B cell (primary cell): ENCODE results near the gene TECPR2. TPM values are rescaled to one million over a fixed set of nuclear protein-coding genes. Genes with fewer than 3 reads are reported as not detected.
A peak's percentile ranks its signal among the peaks of the same experiment; 100 is the strongest.

Source experiments
- ATAC-seq: fragments of 200-7000 bp; cut with Tn5 transposase; one replicate; pipeline ENCODE4 v1.10.0; 2021; ENCODE audit warnings: low read depth, mild to moderate bottlenecking, moderate number of reproducible peaks, moderate library complexity
- CTCF ChIA-PET: fragments of 350-600 bp; sonication (Branson Sonifier 250); formaldehyde crosslinking; loops from one replicate; lab custom pipeline; 2021; ENCODE audit warnings: antibody characterized with exemption, inconsistent platforms; lab: Charles Lee
- POLR2A ChIA-PET: fragments of 350-600 bp; sonication (Branson Sonifier 250); formaldehyde crosslinking; loops from one replicate; lab custom pipeline; 2021; ENCODE audit warnings: antibody characterized with exemption; lab: Charles Lee
- DNase-seq: peaks from one replicate; pipeline ENCODE4 v3.0.0; 2013
- H2AFZ ChIP-seq: 2 replicates; pipeline ENCODE4 v1.6.1; 2012; ENCODE audit warnings: mild to moderate bottlenecking, low read depth, low read length; ENCODE audit not compliant: insufficient read depth, poor library complexity, severe bottlenecking
- H3K27ac ChIP-seq, 2 donors: 1 replicate in 1 of 2; 2 replicates in 1 of 2; pipeline ENCODE4 v1.5.1; 2012 to 2013; ENCODE audit warnings: low read length in 2 of 2, mild to moderate bottlenecking in 2 of 2, moderate library complexity in 1 of 2
- H3K27me3 ChIP-seq, 4 experiments: fragments of 200-600 bp in 1 of 4; sonication (generic) in 1 of 4; replicated peaks in 1 of 4; 1 replicate in 2 of 4; 2 replicates in 2 of 4; pipeline versions ENCODE4 v1.6.1 to v1.7.0; 2013 to 2016; ENCODE audit warnings: low read length in 3 of 4, mild to moderate bottlenecking in 2 of 4, mixed read lengths in 1 of 4, moderate library complexity in 1 of 4; ENCODE audit not compliant: insufficient read depth in 4 of 4, control insufficient read depth in 3 of 4; ENCODE audit errors: control extremely low read depth in 1 of 4
- H3K36me3 ChIP-seq, 2 experiments: replicated peaks in 1 of 2; 1 replicate in 1 of 2; 2 replicates in 1 of 2; pipeline versions ENCODE4 v1.6.1 to v1.7.1; 2013; ENCODE audit warnings: low read length in 1 of 2; ENCODE audit not compliant: insufficient read depth in 2 of 2, control insufficient read depth in 1 of 2; ENCODE audit errors: control extremely low read depth in 1 of 2, extremely low read depth in 1 of 2
- H3K4me1 ChIP-seq, 2 donors: fragments of 200-600 bp in 1 of 2; sonication (generic) in 1 of 2; 1 replicate in 1 of 2; 2 replicates in 1 of 2; pipeline versions ENCODE4 v1.5.1 to v1.6.1; 2013 to 2017; ENCODE audit warnings: low read length in 2 of 2; ENCODE audit not compliant: control insufficient read depth in 2 of 2, insufficient read depth in 2 of 2
- H3K4me2 ChIP-seq: replicated peaks from 2 replicates; pipeline ENCODE3; 2012; ENCODE audit warnings: mild to moderate bottlenecking, low read depth, low read length; ENCODE audit not compliant: poor library complexity, severe bottlenecking
- H3K4me3 ChIP-seq, 5 experiments: fragments of 200-600 bp in 1 of 5; sonication (generic) in 1 of 5; 1 replicate in 3 of 5; 2 replicates in 2 of 5; pipeline versions ENCODE4 v1.5.1 to v1.7.0; 2011 to 2016; ENCODE audit warnings: low read length in 4 of 5, mild to moderate bottlenecking in 4 of 5, low read depth in 2 of 5, control low read depth in 1 of 5, moderate library complexity in 1 of 5; ENCODE audit not compliant: insufficient read depth in 1 of 5; ENCODE audit errors: control extremely low read depth in 1 of 5, extremely low read depth in 1 of 5
- H3K79me2 ChIP-seq: fragments of 200-600 bp; sonication (generic); one replicate; pipeline ENCODE4 v1.6.0; 2016; ENCODE audit warnings: low read length; ENCODE audit not compliant: control insufficient read depth, insufficient read depth
- H3K9ac ChIP-seq: fragments of 200-600 bp; sonication (generic); 2 replicates; pipeline ENCODE4 v1.6.1; 2017; ENCODE audit warnings: mild to moderate bottlenecking, low read length, moderate library complexity
- H3K9me3 ChIP-seq, 3 donors: one replicate each; pipeline versions ENCODE4 v1.6.1 to v1.7.1; 2013; ENCODE audit warnings: low read length in 2 of 3; ENCODE audit not compliant: control insufficient read depth in 2 of 3, insufficient read depth in 1 of 3; ENCODE audit errors: control extremely low read depth in 1 of 3
- H4K20me1 ChIP-seq: 2 replicates; pipeline ENCODE4 v1.6.0; 2012; ENCODE audit warnings: mild to moderate bottlenecking, low read length; ENCODE audit not compliant: insufficient read depth, control insufficient read depth, poor library complexity, severe bottlenecking
- H3K27ac Mint-ChIP-seq: one replicate; pipeline ENCODE4 v1.8.0; 2021; ENCODE audit warnings: mixed read lengths
- H3K27me3 Mint-ChIP-seq: one replicate; pipeline ENCODE4 v1.8.0; 2021; ENCODE audit warnings: mixed read lengths
- H3K4me1 Mint-ChIP-seq: one replicate; pipeline ENCODE4 v1.8.0; 2021; ENCODE audit warnings: mixed read lengths
- H3K4me3 Mint-ChIP-seq: one replicate; pipeline ENCODE4 v1.8.0; 2021; ENCODE audit warnings: mixed read lengths
- H3K9me3 Mint-ChIP-seq: one replicate; pipeline ENCODE4 v1.8.0; 2022; ENCODE audit warnings: mixed read lengths; ENCODE audit not compliant: insufficient read depth
- CTCF ChIP-seq: fragments of 200-600 bp; IDR thresholded peaks from one replicate; pipeline ENCODE4 v1.8.0; 2022; ENCODE audit warnings: antibody characterized with exemption, mild to moderate bottlenecking
- EZH2 ChIP-seq: IDR thresholded peaks from 2 replicates; pipeline ENCODE4 v1.6.1; 2012; ENCODE audit warnings: borderline replicate concordance, low read depth, mild to moderate bottlenecking, moderate library complexity, low read length; ENCODE audit not compliant: insufficient read depth, poor library complexity, severe bottlenecking
- WGBS: methylation state at CpG from one replicate; pipeline ENCODE4 v1.1.5; 2013; ENCODE audit warnings: missing lambda C conversion rate; ENCODE audit not compliant: insufficient coverage; 5-methylcytosine and 5-hydroxymethylcytosine counted together
- intact Hi-C: fragments of 100-400 bp; cut with micrococcal nuclease; formaldehyde crosslinking; loops from one replicate; pipeline ENCODE4 v1.10.0; 2022
- polyA plus RNA-seq: library from polyadenylated mRNA; depleted of rRNA; stranded (reverse); fragments of >200 nt; gene quantifications from 2 replicates; pipeline ENCODE4 v1.2.3, GENCODE V29; 2012
- total RNA-seq, 2 donors: library from RNA; stranded (reverse); fragments of 120-200 nt in 1 of 2; gene quantifications; 1 replicate in 1 of 2; 2 replicates in 1 of 2; pipeline versions ENCODE4 v1.2.3 to v1.2.4, GENCODE V29; 2013 to 2022

Gene TECPR2
- total and polyA plus RNA-seq, 2 donors (not counting 1 experiment from before 2014, with no cell fraction given), result 4.7 to 10.8 TPM

GRCh38 chr14:102392506-102392905 lies 29.8 kb downstream of the TECPR2 start:
- CTCF ChIA-PET, result no interaction called here
- H3K4me3 Mint-ChIP-seq, result no peak overlapping the region
- Histone ChIP-seq H3K36me3 (peaks cover 0 to 3% of the 10 kb centered on the region in 2 experiments), H3K27me3 (no peaks in the 10 kb centered on the region), H3K27ac (no peak overlapping the region), H2AFZ (no peak overlapping the region), H3K9ac (no peak overlapping the region), H3K4me1 (no peaks in the 10 kb centered on the region), H3K4me2 (no peak overlapping the region), H4K20me1 (no peaks in the 10 kb centered on the region), H3K79me2 (no peaks in the 10 kb centered on the region), H3K4me3 (no peak overlapping the region), H3K9me3 (peaks cover 0 to 3% (median 1%) of the 10 kb centered on the region in 3 donors)
- TF ChIP-seq CTCF (no peak), EZH2 (no peak)
- intact Hi-C loops, result no loop called here
- no peak overlapping the region for H3K27ac Mint-ChIP-seq
- POLR2A ChIA-PET, result no interaction called here
- ATAC-seq (no peak), DNase-seq (no peak)
- 100% methylated on average over 3 of the region's 4 CpGs for WGBS
- no peaks in the 10 kb centered on the region for H3K27me3 Mint-ChIP-seq
- peaks cover 5% of the 10 kb centered on the region for H3K9me3 Mint-ChIP-seq
- H3K4me1 Mint-ChIP-seq, result no peaks in the 10 kb centered on the region

GRCh38 chr14:102394717-102395375 lies 32.1 kb downstream of the TECPR2 start:
- no peak overlapping the region for H3K27ac ChIP-seq
- CTCF ChIA-PET, result no interaction called here

More at GRCh38 chr14:102394717-102395375, 32.1 kb downstream of the TECPR2 start:
- H3K4me3 Mint-ChIP-seq, result no peak overlapping the region
- peak overlapping the region in 1 of 5 experiments; percentile 13 for H3K4me3 ChIP-seq
- ATAC-seq (no peak), DNase-seq (no peak)
- peaks cover 5% of the 10 kb centered on the region for H3K9me3 Mint-ChIP-seq
- POLR2A ChIA-PET, result no interaction called here
- H2AFZ ChIP-seq, result no peak overlapping the region
- no peaks in the 10 kb centered on the region for H4K20me1 ChIP-seq
- no peaks in the 10 kb centered on the region for H3K27me3 ChIP-seq
- no peaks in the 10 kb centered on the region for H3K4me1 Mint-ChIP-seq
- H3K79me2 ChIP-seq, result no peaks in the 10 kb centered on the region
- H3K4me2 ChIP-seq, result no peak overlapping the region
- no peak for TF ChIP-seq EZH2
- no peak for TF ChIP-seq CTCF
- no peaks in the 10 kb centered on the region for H3K4me1 ChIP-seq
- H3K36me3 ChIP-seq, result peaks cover 0 to 3% of the 10 kb centered on the region in 2 experiments
- no peak overlapping the region for H3K9ac ChIP-seq
- H3K27ac Mint-ChIP-seq, result no peak overlapping the region
- H3K9me3 ChIP-seq, result peaks cover 3 to 23% (median 10%) of the 10 kb centered on the region in 3 donors
- intact Hi-C loops, result no loop called here
- 72% methylated on average over 7 of the region's 9 CpGs for WGBS
- no peaks in the 10 kb centered on the region for H3K27me3 Mint-ChIP-seq
